Type B pancreatic cell (in vitro differentiated cells): ENCODE measurements around the gene GHSR. TPM values are rescaled to one million over a fixed set of nuclear protein-coding genes. Genes with fewer than 3 reads are reported as not detected.

Experiments used
- DNase-seq: peaks from one replicate; pipeline ENCODE4 v3.0.0; 2021; ENCODE audit warnings: mixed read lengths; ENCODE audit not compliant: unreplicated experiment; ENCODE audit errors: extremely low spot score
- H3K27ac Mint-ChIP-seq: 2 replicates; pipeline ENCODE4 v1.8.0; 2021; ENCODE audit warnings: mild to moderate bottlenecking, mixed read lengths
- H3K27me3 Mint-ChIP-seq: 2 replicates; pipeline ENCODE4 v1.8.0; 2021; ENCODE audit warnings: mixed read lengths
- H3K36me3 Mint-ChIP-seq: 2 replicates; pipeline ENCODE4 v1.8.0; 2021; ENCODE audit warnings: mixed read lengths
- H3K4me1 Mint-ChIP-seq: one replicate; pipeline ENCODE4 v1.8.0; 2021; ENCODE audit warnings: mixed read lengths; ENCODE audit not compliant: unreplicated experiment
- H3K4me3 Mint-ChIP-seq: 2 replicates; pipeline ENCODE4 v1.8.0; 2021; ENCODE audit warnings: mild to moderate bottlenecking, mixed read lengths
- H3K9me3 Mint-ChIP-seq: 2 replicates; pipeline ENCODE4 v1.8.0; 2021; ENCODE audit warnings: mixed read lengths
- CTCF ChIP-seq: fragments of 200-600 bp; sonication (generic); conservative IDR thresholded peaks from 2 replicates; pipeline ENCODE4 v1.5.0; 2021; ENCODE audit warnings: antibody characterized with exemption, mild to moderate bottlenecking
- total RNA-seq: library from RNA; stranded (reverse); gene quantifications from 2 replicates; pipeline ENCODE4 v1.2.1, GENCODE V29; 2021; ENCODE audit warnings: low replicate concordance

GHSR gene
- total RNA-seq, 1 donor from 2014 or later, result not detected

GRCh38 chr3:172398484-172398883 lies 49.8 kb downstream of the GHSR start:
- Mint-ChIP-seq H3K27me3 (no peaks in the 10 kb centered on the region), H3K36me3 (peaks cover 12% of the 10 kb centered on the region), H3K9me3 (no peaks in the 10 kb centered on the region), H3K27ac (no peak overlapping the region), H3K4me3 (no peak overlapping the region), H3K4me1 (no peaks in the 10 kb centered on the region)
- TF ChIP-seq CTCF, result no peak
- no peak for DNase-seq

- Mint-ChIP-seq H3K27me3 (no peaks in the 10 kb centered on the region), H3K27ac (no peak overlapping the region), H3K36me3 (peaks cover 18% of the 10 kb centered on the region), H3K9me3 (no peaks in the 10 kb centered on the region), H3K4me3 (no peak overlapping the region), H3K4me1 (no peaks in the 10 kb centered on the region)
- DNase-seq, result no peak
- TF ChIP-seq CTCF, result no peak
Measured at GRCh38 chr3:172397716-172398405, 50.4 kb downstream of the GHSR start.

- no peak for DNase-seq
- no peak overlapping the region for H3K27ac Mint-ChIP-seq
- no peak for TF ChIP-seq CTCF
- peaks cover 2% of the 10 kb centered on the region for H3K4me1 Mint-ChIP-seq
- H3K9me3 Mint-ChIP-seq, result no peaks in the 10 kb centered on the region
- H3K36me3 Mint-ChIP-seq, result peaks cover 19% of the 10 kb centered on the region
- H3K27me3 Mint-ChIP-seq, result no peaks in the 10 kb centered on the region
- no peak overlapping the region for H3K4me3 Mint-ChIP-seq
Measured at GRCh38 chr3:172396400-172396799, 51.9 kb downstream of the GHSR start.

- Mint-ChIP-seq H3K36me3 (peaks cover 16% of the 10 kb centered on the region), H3K4me1 (peaks cover 10% of the 10 kb centered on the region), H3K4me3 (no peak overlapping the region), H3K27ac (no peak overlapping the region), H3K27me3 (no peaks in the 10 kb centered on the region), H3K9me3 (no peaks in the 10 kb centered on the region)
- TF ChIP-seq CTCF, result no peak
- DNase-seq, result no peak
Measured at GRCh38 chr3:172394692-172395091, 53.6 kb downstream of the GHSR start.

Other genes with a start within 250 kb of the GHSR start
- gene TNFSF10, start 75.0 kb upstream of the GHSR start, total RNA-seq, result 48.1 and 77.3 TPM in 2 replicates